ENCODE measurements around the gene CACNA1G.

GRCh38 chr17:50577451-50577954 is 17.0 kb downstream of the CACNA1G start:
- TF ChIP-seq CTCF (IDR thresholded peaks at IDR 0.05; ENCODE audit: poor library complexity, severe bottlenecking) (no peak), POLR2AphosphoS5 (IDR thresholded peaks at IDR 0.05) (no peak), EZH2 (IDR thresholded peaks at IDR 0.05; ENCODE audit: borderline replicate concordance, insufficient read depth, low read length, poor library complexity, severe bottlenecking) (no peak), TAF1 (IDR thresholded peaks at IDR 0.05; ENCODE audit: low read depth) (no peak), EP300 (conservative IDR thresholded peaks at IDR 0.05; ENCODE audit: poor library complexity, severe bottlenecking) (no peak), SMC3 (conservative IDR thresholded peaks at IDR 0.05; ENCODE audit: poor library complexity) (no peak), RAD21 (conservative IDR thresholded peaks at IDR 0.05) (no peak), REST (IDR thresholded peaks at IDR 0.05; ENCODE audit: borderline replicate concordance) (no peak)

Data from neural cell (in vitro differentiated cells).